Measurements from ENCODE around the gene PKLR. TPM values are rescaled to one million over a fixed set of nuclear protein-coding genes. Genes with fewer than 3 reads are reported as not detected.
A peak's percentile ranks its signal among the peaks of the same experiment; 100 is the strongest.

Gene PKLR
- total RNA-seq, 1 experiment from 2014 or later: not detected

GRCh38 chr1:155241069-155241679 lies 60.1 kb downstream of the PKLR start:
- peak overlapping the region; percentile 62 for H3K4me3 Mint-ChIP-seq (ENCODE audit: low read depth, unreplicated experiment)
- intact Hi-C loops (cut with micrococcal nuclease; ENCODE audit: unreplicated experiment): no loop called here
- no peaks in the 10 kb centered on the region for H3K9me3 Mint-ChIP-seq (ENCODE audit: low read depth, unreplicated experiment)
- H3K27me3 Mint-ChIP-seq (ENCODE audit: unreplicated experiment): no peaks in the 10 kb centered on the region
- DNase-seq: peak; percentile 76
- BruUV-seq (replicated peaks): no TSS peak
- H3K4me1 Mint-ChIP-seq (ENCODE audit: low read depth, unreplicated experiment): peaks cover 20% of the 10 kb centered on the region
- no peak for TF ChIP-seq CTCF (IDR thresholded peaks at IDR 0.05; ENCODE audit: unreplicated experiment)
- H3K27ac Mint-ChIP-seq (ENCODE audit: unreplicated experiment): peak overlapping the region; percentile 66
- H3K36me3 Mint-ChIP-seq (ENCODE audit: insufficient read depth, unreplicated experiment): peaks cover 34% of the 10 kb centered on the region
- CTCF ChIA-PET: interaction anchor here (0.6 to 2.4 kb wide), 3 partner anchors 8 to 269 kb away, joined by 4 to 13 read pairs (median 10); no protein-coding TSS in a partner anchor

Small RNA genes lying within 50 kb of the gene (microRNA-seq; reads per million reads assigned to microRNA genes)
- not detected for gene MIR555

Other genes starting within 250 kb of the PKLR start
- 12.6 and 13.9 TPM in 2 replicates for gene EFNA4, start 237.7 kb downstream of the PKLR start, total RNA-seq (2022)
- gene EFNA3, start 222.6 kb downstream of the PKLR start, total RNA-seq (2022): 1.7 and 3.4 TPM in 2 replicates
- 33.7 and 41.7 TPM in 2 replicates for gene EFNA1, start 173.6 kb downstream of the PKLR start, total RNA-seq (2022)
- gene SLC50A1, start 165.6 kb downstream of the PKLR start, total RNA-seq (2022): 68.5 and 72.0 TPM in 2 replicates
- 38.7 and 41.1 TPM in 2 replicates for gene DPM3, start 160.9 kb downstream of the PKLR start, total RNA-seq (2022)
- gene KRTCAP2, start 128.1 kb downstream of the PKLR start, total RNA-seq (2022): 236 TPM in 2 replicates
- gene TRIM46, start 127.6 kb downstream of the PKLR start, total RNA-seq (2022): 1.1 and 1.8 TPM in 2 replicates
- 36.8 and 41.9 TPM in 2 replicates for gene THBS3, start 93.5 kb downstream of the PKLR start, total RNA-seq (2022)
- 58.9 and 60.0 TPM in 2 replicates for gene MTX1, start 92.7 kb downstream of the PKLR start, total RNA-seq (2022)
- 25.2 and 25.9 TPM in 2 replicates for gene ENTREP3, start 46.0 kb downstream of the PKLR start, total RNA-seq (2022)
- gene SCAMP3, start 39.1 kb downstream of the PKLR start, total RNA-seq (2022): 85.1 and 104 TPM in 2 replicates
- 78.5 and 79.4 TPM in 2 replicates for gene CLK2, start 27.9 kb downstream of the PKLR start, total RNA-seq (2022)
- gene HCN3, start 24.0 kb downstream of the PKLR start, total RNA-seq (2022): 11.8 and 19.6 TPM in 2 replicates
- gene FDPS, start 7.4 kb upstream of the PKLR start, total RNA-seq (2022): 329 and 410 TPM in 2 replicates
- 48.4 and 49.0 TPM in 2 replicates for gene RUSC1, start 19.5 kb upstream of the PKLR start, total RNA-seq (2022)